HG03139 (cell line): Measurements from ENCODE around the gene TAL1.
"Not testable (repeated sequence)": the region's sequence is repeated elsewhere in the genome, so short reads cannot be mapped to it uniquely, and the experiment has no call there.

Source experiments
- ATAC-seq: cut with Tn5 transposase; IDR thresholded peaks from one replicate; pipeline ENCODE4 v1.9.1; 2021; ENCODE audit not compliant: unreplicated experiment

TAL1 gene

DNA sequence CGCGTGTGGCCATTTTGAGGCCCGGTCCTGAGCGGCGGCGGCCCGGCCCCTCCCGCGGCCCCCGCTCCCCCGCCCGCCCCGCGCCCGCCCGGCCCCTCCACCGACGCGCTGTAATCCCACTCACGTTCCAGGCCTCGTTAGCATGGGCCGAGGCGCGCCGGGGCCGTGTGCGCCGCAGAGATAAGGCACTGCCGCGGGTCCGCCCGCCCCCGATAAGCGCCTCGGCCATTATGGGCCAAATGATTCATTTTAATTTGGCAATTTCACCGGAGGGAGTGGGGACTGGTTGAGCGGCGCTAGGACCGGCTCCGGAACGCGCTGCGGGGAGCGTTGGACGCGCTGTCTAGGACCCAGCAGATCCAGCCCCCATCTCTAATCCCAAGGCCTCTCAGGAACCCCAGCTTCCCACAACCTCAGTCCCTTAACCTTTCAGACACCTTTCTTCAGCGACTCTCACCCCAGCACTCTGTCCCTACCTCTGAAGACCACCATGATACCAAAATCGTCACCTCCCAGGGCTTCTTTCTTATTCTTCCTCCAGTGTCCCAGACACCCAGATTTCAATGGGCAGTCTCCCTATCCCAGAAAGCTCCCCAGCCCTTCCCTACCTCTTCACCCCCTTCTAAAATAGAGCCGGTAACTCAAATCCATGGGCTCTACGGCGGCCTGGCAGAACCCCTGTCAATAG lies at the start of gene TAL1:
Gene TAL1, minus strand, starts transcription at position 39 of the 688 bp plus-strand sequence. CDS start 6,337 bp downstream, outside the sequence.
- ATAC-seq = no peak

DNA sequence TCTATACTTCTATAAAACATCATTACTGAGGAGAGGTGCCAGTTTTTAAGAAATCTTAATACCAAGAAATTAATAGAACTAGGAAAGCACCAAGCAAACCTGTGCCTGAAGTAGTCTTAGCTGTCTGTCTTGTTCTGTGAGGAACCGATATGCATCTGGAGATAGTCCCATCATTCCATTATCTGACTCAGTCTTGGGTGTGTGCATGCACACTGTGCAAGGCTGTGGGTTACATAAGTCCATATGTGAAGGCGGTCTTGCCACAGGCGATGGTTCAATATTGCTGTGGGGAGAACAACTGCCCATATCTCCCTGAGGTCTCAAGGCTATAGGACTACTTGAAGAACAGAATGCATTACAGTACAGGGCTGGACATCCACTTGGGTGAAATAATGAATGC lies 48.1 kb upstream of the TAL1 start:
- no peak for ATAC-seq

DNA sequence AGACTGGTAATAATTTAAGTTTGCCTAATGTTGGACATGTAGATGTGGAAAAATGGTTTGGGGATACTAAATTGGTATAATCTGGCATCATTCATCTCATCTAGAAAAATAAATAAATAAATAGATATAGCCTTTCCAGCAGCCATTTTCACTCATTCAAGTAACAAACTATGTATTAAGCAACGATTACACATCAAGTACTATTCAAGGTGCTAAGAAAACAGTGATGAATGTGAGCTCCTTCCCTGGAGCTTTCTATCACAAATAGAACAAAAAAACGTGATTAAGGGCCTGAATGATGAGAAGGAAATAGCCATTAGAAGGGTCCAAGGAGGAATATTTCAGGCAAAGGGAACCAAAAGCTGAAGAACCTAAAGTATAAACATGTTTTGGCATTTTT lies 44.8 kb upstream of the TAL1 start:
- ATAC-seq = no peak

DNA sequence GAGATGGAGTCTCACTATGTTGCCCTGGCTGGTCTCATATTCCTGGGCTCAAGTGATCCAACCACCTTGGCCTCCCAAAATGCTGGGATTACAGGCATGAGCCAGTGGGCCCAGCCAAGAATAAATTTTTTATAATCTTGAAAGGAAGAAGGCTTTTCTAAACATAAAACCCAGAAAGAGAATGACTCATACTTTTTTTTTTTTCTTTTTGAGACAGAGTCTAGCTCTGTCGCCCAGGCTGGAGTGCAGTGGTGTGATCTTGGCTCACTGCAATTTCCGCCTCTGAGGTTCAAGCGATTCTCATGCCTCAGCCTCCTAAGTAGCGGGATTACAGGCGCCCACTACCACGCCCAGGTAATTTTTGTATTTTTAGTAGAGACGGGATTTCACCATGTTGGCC lies 43.8 kb upstream of the TAL1 start:
- not testable (repeated sequence) for ATAC-seq

DNA sequence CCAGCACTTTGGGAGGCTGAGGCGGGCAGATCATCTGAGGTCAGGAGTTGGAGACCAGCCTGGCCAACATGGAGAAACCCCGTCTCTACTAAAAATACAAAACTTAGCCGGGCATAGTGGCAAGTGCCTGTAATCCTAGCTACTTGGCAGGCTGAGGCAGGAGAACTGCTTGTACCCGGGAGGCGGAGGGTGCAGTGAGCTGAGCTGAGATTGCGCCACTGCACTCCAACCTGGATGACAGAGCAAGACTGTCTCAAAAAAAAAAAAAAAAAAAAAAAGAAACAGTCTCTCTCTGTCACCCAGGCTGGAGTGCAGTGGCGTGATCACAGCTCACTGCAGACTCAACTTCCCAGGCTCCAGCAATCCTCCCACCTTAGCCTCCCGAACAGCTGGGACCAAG lies 33.5 kb upstream of the TAL1 start:
- ATAC-seq = not testable (repeated sequence)

DNA sequence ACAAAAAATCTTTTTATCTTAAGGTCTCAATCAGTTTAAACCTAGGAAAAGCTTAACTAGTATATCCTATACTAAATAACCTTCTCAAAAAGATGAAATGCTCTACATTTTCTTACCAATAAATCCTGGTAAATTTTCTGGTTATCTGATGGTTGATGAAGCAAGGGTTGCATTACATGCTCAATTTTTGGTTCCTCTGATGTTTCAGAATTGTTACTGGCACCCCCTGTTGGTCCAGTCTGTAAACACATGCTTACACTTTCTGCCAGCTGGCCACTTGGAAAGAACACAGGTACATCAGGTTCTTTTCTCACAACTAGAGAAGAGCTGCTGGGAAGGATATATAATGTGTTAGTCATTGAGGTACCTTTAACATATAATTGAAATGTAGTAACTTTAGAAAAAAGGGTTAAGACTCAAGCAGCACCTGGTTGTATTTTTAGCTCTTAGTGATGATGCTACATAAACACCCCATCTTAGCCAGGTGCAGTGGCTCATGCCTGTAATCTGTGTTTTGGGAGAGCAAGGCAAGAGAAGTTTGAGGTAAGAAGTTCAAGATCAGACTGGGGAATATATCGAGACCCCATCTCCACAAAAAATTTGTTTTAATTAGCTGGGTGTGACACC lies 30.9 kb upstream of the TAL1 start:
- no peak for ATAC-seq

DNA sequence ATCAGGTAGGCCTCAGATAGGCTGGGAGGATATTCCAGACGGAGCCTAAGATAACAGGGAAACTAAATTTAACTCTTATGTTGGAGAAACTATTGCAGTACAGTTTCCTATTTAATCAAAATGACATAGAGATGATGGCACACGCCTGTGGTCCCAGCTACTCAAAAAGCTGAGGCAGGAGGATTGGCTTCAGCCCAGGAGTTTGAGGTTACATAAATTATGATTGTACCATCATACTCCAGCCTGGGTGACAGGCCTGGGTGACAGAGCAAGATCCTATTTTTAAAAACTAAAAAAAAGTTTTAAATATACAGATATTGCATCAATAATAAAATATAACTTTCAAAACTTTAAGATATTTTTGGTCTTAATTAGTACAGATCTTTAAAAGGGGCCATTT lies 25.2 kb upstream of the TAL1 start:
- ATAC-seq = no peak

DNA sequence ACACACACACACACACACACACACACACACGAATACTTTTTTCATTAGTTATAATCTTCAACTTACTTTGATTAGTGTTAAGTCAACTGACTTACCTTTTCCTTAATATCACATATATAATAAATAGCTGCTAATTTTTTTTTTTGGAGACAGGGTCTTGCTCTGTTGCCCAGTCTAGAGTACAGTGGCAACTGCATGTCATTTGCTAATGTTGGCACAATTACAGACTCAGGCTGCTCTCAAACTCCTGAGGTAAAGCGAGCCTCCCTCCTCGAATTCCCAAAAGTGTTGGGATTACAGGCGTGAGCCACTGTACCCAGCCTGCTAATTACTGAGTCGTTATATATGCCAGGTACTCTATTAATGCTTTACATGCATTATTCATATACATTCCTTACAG lies 20.8 kb upstream of the TAL1 start:
- no peak for ATAC-seq

DNA sequence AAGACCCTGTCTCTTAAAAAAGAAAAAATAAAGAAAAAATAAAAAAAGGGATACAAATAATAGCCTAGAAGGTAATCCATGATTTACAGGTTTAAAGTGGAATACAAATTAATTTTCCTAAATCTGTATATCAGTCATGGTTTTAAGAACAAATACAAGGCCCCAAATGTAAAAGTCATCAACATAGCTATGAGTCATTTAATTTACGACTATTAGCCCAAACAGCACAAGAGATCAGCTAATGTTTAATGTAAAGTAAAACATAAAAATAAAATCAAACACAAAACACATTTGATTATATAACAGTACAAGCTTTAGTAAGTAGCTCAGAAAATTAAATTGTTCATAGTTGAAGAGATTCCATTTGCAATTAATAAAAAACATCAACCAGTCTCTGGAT lies 20.3 kb upstream of the TAL1 start:
- no peak for ATAC-seq

DNA sequence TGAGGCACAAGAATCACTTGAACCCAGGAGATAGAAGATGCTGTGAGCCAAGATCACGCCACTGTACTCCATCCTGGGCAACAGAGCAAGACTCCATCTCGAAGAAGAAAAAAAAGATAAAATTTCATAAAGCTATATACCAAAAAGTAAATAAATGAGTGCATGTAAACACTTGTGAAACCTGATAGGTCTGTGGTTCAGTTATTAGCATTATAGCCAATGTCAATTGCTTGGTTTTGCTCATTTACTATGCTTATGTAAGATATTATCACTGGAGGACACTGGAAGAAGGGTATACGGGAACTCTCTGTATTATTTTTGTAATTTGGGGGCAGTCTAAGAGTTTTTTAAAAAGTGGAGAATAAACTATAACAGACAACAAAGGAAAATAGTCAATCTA lies 17.7 kb upstream of the TAL1 start:
- no peak for ATAC-seq

DNA sequence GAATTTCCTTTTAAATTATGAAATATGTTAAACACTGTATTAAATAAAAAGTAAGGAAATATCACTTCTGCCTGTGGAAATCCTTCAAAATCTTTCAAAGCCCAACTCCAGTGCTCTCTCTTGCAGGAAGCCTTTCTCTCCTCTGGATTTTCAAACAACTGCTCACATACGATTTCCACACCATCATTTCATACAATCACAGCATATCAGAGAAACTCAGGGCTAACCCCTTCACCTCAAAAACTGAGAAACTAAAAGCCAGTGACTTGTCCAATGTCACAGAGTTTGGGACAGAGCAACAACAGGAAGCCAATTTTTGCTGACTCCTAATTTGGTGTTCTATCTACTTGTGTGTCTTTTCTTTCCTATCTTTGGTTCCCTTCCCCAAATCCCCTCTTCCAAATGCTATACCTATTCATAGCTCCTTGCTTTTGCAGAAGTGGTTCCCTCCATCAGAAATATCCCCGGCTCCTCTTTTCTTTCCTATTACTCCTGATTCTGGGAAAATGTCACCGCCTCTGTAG lies 12.4 kb upstream of the TAL1 start:
- ATAC-seq = no peak

DNA sequence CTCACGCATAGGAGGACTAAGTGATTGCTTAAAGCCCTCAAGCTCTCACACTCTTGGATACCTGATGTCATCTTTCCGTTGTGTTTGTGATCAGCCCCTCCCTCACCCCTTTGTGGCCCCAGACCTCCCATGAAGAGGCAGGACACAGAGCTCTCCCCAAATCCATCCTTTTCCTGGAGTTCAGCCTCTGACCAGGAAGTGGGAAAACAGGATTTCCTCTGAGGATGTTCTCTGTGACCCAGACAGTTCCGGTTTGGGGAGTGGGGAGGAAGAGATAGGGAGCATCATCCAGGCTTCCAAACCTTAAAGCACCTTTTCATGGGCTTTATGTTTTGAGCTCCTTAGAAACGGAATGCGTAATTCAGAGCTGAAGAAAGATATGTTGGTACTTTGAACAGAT lies 11.9 kb upstream of the TAL1 start:
- ATAC-seq = no peak

DNA sequence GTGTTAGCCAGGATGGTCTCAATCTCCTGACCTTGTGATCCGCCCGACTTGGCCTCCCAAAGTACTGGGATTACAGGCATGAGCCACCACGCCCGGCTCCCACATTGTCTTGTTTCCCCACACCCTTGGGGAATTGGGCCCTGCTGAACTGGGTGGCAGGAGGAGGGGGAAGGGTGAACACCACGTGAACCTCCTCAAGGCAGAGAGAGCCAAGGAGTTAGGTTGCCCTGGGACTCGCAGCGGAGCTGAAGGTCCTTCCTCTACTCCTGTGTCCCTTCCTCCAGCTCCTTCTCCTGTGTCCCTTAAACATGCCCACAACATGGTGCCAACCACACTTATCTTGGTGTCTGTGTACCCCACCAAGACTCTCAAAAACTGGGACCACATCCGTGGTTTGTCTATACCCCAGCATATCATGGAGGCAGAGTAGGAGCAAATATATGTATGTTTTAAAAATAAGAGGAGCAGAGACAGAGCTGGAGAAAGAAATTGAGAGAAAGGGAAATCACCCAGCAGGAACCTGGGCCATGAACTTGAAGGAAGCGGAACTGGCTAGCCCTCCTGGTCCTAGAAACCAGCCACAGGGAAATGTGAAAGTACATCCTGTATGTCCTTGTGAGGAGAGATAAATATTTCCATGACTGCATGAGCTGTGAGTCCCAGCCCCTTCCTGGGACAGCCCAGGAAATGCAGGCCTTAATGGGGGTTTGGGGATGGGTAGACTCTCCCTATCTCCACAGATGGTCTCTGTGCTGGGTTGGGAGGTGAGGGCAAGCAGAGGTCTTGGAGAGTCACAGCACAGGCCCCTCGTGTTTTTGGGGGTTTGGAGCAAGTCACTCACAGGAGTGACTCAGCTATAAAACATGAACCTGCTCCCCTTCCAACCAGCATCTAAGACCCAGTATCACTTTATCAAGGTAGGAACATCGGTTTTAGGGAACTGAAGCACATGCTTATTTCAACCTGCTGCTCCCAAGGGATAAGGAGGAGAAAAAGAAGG lies 9.4 kb upstream of the TAL1 start:
- ATAC-seq = no peak

DNA sequence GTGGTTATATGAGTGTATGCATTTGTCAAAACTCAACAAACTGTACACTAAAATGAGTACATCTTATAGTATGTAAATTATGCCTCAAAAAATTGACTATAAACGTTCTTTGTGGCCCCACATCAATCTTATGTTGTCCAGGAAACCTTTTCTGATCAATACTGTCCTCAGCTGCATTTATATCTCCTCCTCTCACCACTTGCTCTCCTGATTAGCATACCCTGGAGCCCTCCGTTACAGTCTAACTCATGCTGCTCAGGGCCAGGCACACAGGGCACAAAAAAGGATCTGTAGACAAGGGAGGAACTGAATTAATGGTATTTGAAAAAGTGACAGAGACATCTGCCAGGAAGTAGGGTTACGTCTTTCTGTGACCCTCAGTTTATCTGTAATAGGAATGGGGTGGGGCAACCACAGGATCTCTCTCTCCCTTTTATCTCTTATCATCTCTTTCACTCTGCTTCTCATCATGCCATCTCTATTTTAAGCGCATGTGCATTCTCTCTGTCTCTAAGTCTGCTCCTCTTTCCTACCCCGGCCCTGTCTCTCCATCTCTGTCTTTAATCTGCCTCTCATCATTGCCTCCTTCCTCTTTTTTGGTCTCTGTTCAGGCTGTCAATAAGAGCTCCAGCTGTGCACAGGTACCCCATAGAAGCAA lies 7.0 kb upstream of the TAL1 start:
- no peak for ATAC-seq

DNA sequence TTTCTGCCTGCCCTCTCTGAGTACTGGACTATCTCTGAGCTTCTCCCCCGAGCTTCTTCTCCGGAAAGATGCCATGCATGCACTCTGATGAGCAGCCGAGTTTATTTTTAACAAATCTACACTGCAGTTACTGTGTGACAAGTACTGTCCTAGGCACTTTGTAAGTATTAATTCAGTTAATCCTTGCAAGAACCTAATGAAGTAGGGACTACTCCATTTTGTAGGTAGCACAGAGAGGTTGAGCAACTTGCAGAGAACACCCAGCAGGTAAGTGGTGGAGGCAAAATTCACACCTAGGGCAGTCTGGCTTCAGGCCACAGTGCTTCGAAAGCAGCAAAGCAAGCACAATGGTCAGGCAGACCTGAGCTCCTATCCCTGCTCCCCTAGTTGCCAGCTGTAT lies 3.8 kb upstream of the TAL1 start:
- no peak for ATAC-seq

DNA sequence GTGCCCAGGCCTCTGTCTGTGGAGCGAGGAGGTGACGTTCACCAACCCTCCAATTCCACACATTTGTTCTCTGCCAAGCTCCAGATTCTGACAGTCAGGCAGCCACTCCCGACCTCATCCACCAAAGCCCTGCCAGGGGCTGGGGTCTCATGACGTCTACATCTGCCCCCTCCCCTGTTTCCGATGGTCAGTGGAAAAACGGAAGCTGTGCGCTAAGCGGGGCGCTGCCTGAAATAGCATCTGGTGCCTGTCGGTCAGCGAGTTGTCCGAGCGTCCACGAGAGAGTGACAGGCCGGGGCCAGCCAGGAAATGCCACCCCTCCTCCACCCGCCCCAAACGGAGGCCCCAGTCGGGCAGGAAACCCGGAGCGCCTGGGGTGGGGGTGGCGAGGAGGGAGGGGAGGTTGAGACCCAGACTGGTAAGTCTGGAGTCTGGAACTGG lies 3.2 kb upstream of the TAL1 start:
- no peak for ATAC-seq

DNA sequence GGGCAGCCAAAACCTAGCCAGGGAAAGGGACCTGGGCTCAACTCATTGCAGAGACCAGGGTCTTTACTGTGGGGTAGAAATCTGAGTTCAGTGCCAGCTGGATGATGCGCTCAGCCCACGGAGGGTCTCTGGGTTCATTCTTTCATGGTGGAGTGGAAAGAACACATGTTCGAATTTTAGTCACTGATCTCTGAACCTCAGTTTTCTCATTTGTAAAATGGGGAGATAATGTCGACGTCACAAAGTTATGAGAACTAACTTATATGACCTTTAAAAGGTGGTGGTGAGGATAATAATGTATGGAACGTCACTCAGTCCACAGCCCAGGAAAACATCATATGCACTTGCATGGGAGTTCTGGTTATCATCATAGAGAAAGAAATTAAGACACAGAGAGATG lies 1.2 kb upstream of the TAL1 start:
- ATAC-seq = no peak

DNA sequence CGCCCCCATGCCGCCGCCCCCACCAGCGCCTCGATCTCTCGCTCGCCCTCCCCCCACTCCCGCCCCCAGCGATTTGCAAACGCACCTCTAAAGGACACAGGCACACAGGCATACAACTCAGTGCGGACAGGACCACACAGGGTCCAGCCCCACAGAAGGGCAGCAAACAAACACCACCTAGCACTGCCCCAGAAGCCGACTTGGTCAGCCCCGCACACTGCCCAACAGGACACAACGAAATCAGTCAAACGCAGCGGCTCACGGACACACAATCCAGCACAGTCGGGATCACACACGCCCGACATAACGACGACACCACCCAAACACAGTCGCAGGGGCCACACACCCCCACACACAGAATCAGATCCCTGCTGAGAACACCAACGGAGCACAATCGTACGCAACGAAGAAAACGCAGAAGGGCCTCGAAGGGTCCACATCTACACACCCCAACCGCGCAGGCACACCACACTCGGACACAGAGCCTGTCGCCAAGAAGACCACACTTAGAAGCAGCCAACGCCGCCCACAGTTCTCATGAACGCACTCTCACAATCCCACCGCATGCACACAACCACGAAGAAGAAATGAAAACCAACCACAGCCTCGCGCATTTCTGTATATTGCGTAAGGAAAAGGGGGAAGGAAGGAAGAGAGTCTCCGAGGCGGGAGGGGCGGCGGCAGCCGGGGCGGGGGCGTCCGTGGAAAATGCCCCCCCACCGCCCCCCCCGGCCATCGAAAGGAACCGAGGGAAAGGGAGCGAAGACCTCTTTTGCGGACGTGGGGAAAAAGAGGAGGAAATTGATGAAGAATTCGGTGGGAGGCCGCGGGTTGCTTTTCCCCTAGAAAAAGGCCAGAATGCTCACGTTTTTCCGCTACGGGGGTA lies 481 bp downstream of the TAL1 start:
- no peak for ATAC-seq

DNA sequence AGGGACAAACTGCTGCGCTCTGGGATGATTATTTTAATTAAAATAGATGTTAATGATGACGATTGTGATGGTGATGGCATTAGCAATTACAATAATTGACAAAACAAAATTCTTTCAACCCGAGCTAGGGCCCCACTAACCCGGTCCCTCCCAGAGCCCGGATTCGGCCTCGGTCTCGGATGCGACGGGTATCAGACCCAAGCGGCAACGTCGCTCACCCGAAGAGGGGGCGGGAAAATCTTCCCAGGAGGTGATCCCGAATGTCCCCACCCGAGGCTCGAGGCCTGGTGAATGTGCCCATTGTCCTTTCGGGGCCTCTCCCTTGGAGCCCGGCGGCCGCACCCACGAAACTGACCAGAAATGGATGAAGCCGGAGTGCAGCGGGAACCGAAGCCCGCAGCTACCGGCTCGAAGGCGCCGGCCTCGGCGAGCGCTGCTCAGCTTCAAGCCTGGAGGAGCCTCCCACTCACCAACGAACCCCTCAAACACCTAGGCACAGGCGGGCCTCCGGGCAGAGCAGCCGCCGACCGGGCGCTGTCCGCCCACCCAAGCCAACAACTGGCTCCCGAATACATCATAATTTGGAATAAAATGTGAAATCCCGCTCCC lies 1.2 kb downstream of the TAL1 start:
- ATAC-seq = no peak
